Ishikawa (cell line): ENCODE data around the gene TMEM169.

Experiments
- EP300 ChIP-seq: IDR thresholded peaks from 2 replicates; pipeline ENCODE4 v1.6.1; 2012; ENCODE audit warnings: borderline replicate concordance
- RAD21 ChIP-seq: IDR thresholded peaks from 2 replicates; pipeline ENCODE4 v1.6.1; 2012; ENCODE audit warnings: low read depth
- TAF1 ChIP-seq: IDR thresholded peaks from 2 replicates; pipeline ENCODE4 v1.6.1; 2012; ENCODE audit warnings: low read depth, mild to moderate bottlenecking
- TCF12 ChIP-seq: IDR thresholded peaks from 2 replicates; pipeline ENCODE4 v1.6.1; 2012; ENCODE audit warnings: low read depth
- TEAD4 ChIP-seq: IDR thresholded peaks from 2 replicates; pipeline ENCODE4 v1.6.1; 2012
- ZBTB7A ChIP-seq: IDR thresholded peaks from 2 replicates; pipeline ENCODE4 v1.6.1; 2012; ENCODE audit warnings: low read depth
- TF ChIP-seq, protein P1 (sequence below): IDR thresholded peaks from 2 replicates; pipeline ENCODE4 v1.6.1; 2012

DNA sequence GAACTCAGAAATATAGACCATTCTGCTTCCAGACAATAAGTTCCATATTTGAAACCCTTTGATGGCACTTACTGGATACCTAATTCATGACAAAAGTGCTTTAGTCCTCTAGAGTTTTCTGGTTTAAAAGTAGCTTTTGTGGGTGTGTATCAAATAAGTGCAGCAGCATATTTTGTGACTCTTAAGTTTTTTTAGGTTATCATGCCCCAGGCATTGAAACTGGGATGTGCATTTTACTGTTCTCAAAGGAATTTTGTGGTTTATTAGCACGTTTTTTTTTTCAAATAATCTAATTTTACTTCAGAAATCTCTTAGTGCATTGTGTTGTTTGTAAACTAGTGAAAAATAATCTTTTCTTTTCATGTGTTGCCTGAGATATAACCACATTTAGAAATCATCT, 28.9 kb downstream of the TMEM169 start:
- TF ChIP-seq RAD21 (no peak), EP300 (no peak), TCF12 (no peak), TEAD4 (no peak), TAF1 (no peak), ZBTB7A (no peak)
- TF ChIP-seq, protein P1, sequence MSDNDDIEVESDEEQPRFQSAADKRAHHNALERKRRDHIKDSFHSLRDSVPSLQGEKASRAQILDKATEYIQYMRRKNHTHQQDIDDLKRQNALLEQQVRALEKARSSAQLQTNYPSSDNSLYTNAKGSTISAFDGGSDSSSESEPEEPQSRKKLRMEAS, result no peak
